KOPT-K1 (cell line): Measurements from ENCODE around the gene MARCHF3.

Experiments used
- H3K27ac ChIP-seq: fragments of 200-600 bp; sonication (generic); 2 replicates; pipeline ENCODE4 v1.5.1; 2016; ENCODE audit warnings: antibody characterized with exemption, mild to moderate bottlenecking, low read depth, low read length; ENCODE audit not compliant: poor library complexity, severe bottlenecking
- H3K36me3 ChIP-seq: fragments of 200-600 bp; sonication (generic); 2 replicates; pipeline ENCODE4 v1.5.1; 2017; ENCODE audit warnings: antibody characterized with exemption, mild to moderate bottlenecking, low read length, moderate library complexity; ENCODE audit not compliant: insufficient read depth
- H3K9me3 ChIP-seq: fragments of 200-600 bp; sonication (generic); 2 replicates; pipeline ENCODE4 v1.5.1; 2017; ENCODE audit warnings: antibody characterized with exemption, low read length, mild to moderate bottlenecking; ENCODE audit not compliant: insufficient read depth, poor library complexity, severe bottlenecking

Gene MARCHF3

GRCh38 chr5:126883564-126884245 lies 146.7 kb downstream of the MARCHF3 start:
- Histone ChIP-seq H3K9me3 (no peaks in the 10 kb centered on the region), H3K27ac (no peak overlapping the region), H3K36me3 (peaks cover 4% of the 10 kb centered on the region; the same call in 1 of the 2 replicates)

GRCh38 chr5:126881821-126882600 lies 148.3 kb downstream of the MARCHF3 start:
- H3K36me3 ChIP-seq = peaks cover 4% of the 10 kb centered on the region; the same call in 1 of the 2 replicates
- no peak overlapping the region for H3K27ac ChIP-seq
- H3K9me3 ChIP-seq = no peaks in the 10 kb centered on the region

GRCh38 chr5:126878634-126879033 lies 151.7 kb downstream of the MARCHF3 start:
- peaks cover 4% of the 10 kb centered on the region; the same call in 1 of the 2 replicates for H3K36me3 ChIP-seq
- H3K27ac ChIP-seq = no peak overlapping the region
- no peaks in the 10 kb centered on the region for H3K9me3 ChIP-seq

GRCh38 chr5:126878085-126878484 lies 152.3 kb downstream of the MARCHF3 start:
- Histone ChIP-seq H3K9me3 (no peaks in the 10 kb centered on the region), H3K36me3 (no peaks in the 10 kb centered on the region), H3K27ac (no peak overlapping the region)

- no peaks in the 10 kb centered on the region for H3K9me3 ChIP-seq
- no peaks in the 10 kb centered on the region for H3K36me3 ChIP-seq
- no peak overlapping the region for H3K27ac ChIP-seq
Observed at GRCh38 chr5:126877602-126878001, 152.8 kb downstream of the MARCHF3 start.

GRCh38 chr5:126875303-126875785 lies 155.0 kb downstream of the MARCHF3 start:
- Histone ChIP-seq H3K9me3 (no peaks in the 10 kb centered on the region), H3K27ac (no peak overlapping the region), H3K36me3 (no peaks in the 10 kb centered on the region)

- H3K27ac ChIP-seq = no peak overlapping the region
- no peaks in the 10 kb centered on the region for H3K9me3 ChIP-seq
- H3K36me3 ChIP-seq = peaks cover 10% of the 10 kb centered on the region
Observed at GRCh38 chr5:126872561-126873354, 157.6 kb downstream of the MARCHF3 start.

GRCh38 chr5:126871441-126871840 lies 158.9 kb downstream of the MARCHF3 start:
- Histone ChIP-seq H3K27ac (no peak overlapping the region), H3K9me3 (no peaks in the 10 kb centered on the region), H3K36me3 (peaks cover 18% of the 10 kb centered on the region)

- Histone ChIP-seq H3K27ac (no peak overlapping the region), H3K36me3 (peaks cover 34% of the 10 kb centered on the region), H3K9me3 (no peaks in the 10 kb centered on the region)
Observed at GRCh38 chr5:126869005-126869451, 161.3 kb downstream of the MARCHF3 start.

GRCh38 chr5:126868338-126869004 lies 161.9 kb downstream of the MARCHF3 start:
- Histone ChIP-seq H3K9me3 (no peaks in the 10 kb centered on the region), H3K36me3 (peaks cover 39% of the 10 kb centered on the region), H3K27ac (no peak overlapping the region)

- Histone ChIP-seq H3K27ac (no peak overlapping the region), H3K9me3 (no peaks in the 10 kb centered on the region), H3K36me3 (peaks cover 43% of the 10 kb centered on the region)
Observed at GRCh38 chr5:126866851-126867636, 163.3 kb downstream of the MARCHF3 start.

- Histone ChIP-seq H3K36me3 (peaks cover 49% of the 10 kb centered on the region), H3K27ac (no peak overlapping the region)
Observed at GRCh38 chr5:126865299-126865698, 165.1 kb downstream of the MARCHF3 start.

GRCh38 chr5:126864042-126864688 lies 166.2 kb downstream of the MARCHF3 start:
- H3K27ac ChIP-seq = no peak overlapping the region
- peaks cover 49% of the 10 kb centered on the region for H3K36me3 ChIP-seq
- H3K9me3 ChIP-seq = no peaks in the 10 kb centered on the region

More at GRCh38 chr5:126865299-126865698, 165.1 kb downstream of the MARCHF3 start:
- no peaks in the 10 kb centered on the region for H3K9me3 ChIP-seq
